Adipocyte (in vitro differentiated cells): Measurements from ENCODE around the gene ARHGAP5.

Experiments used
- DNase-seq: peaks from one replicate; pipeline ENCODE4 v3.0.0-alpha.2; 2015; ENCODE audit warnings: low read depth
- H3K27me3 ChIP-seq: replicated peaks from 2 replicates; pipeline ENCODE4 v1.7.0; 2013; ENCODE audit warnings: mild to moderate bottlenecking, low read length, moderate library complexity; ENCODE audit not compliant: control insufficient read depth, insufficient read depth
- H3K36me3 ChIP-seq: 2 replicates; pipeline ENCODE4 v1.7.0; 2013; ENCODE audit warnings: low read length, mild to moderate bottlenecking, moderate library complexity; ENCODE audit not compliant: control insufficient read depth, insufficient read depth, severe bottlenecking
- H3K4me1 ChIP-seq: 2 replicates; pipeline ENCODE4 v1.7.0; 2013; ENCODE audit warnings: mild to moderate bottlenecking, low read length, moderate library complexity; ENCODE audit not compliant: control insufficient read depth, insufficient read depth
- H3K4me3 ChIP-seq: 2 replicates; pipeline ENCODE4 v1.7.0; 2013; ENCODE audit warnings: mild to moderate bottlenecking, low read length, moderate library complexity
- H3K9ac ChIP-seq: 2 replicates; pipeline ENCODE4 v1.7.0; 2013; ENCODE audit warnings: mild to moderate bottlenecking, low read length, moderate library complexity
- H3K9me3 ChIP-seq: 2 replicates; pipeline ENCODE4 v1.7.0; 2013; ENCODE audit warnings: mild to moderate bottlenecking, low read length, moderate library complexity; ENCODE audit not compliant: control insufficient read depth

The ARHGAP5 gene

DNA sequence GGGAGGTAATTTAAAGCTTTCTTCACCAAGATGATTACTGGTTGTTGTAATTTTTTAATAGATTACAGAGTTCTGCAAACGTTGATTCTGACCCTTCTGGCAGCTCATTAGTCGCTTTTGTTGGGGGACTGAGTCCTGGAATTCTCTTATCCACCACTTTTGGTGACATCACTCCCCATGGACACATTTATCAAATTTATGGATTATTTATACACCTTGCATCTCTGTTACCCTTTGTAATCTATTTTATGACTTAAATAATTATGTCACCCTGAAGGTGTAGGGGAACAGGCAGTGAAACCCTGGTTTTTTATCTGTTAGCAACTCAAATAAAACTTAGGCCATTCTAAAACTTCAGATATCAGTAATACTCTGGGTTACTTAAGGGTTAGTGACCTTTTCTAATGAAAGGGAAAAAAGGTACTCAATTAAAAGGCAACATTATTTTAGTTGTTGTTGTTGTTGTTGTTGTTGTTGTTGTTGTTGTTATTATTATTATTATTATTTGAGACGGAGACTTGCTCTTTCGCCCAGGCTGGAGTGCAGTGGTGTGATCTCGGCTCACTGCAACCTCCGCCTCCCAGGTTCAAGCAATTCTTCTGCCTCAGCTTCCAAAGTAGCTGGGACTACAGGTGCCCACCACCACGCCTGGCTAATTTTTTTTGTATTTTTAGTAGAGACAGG lies 65.8 kb downstream of the ARHGAP5 start:
- DNase-seq: no peak
- Histone ChIP-seq H3K9ac (no peak overlapping the region), H3K36me3 (peaks cover 25% of the 10 kb centered on the region), H3K4me1 (no peaks in the 10 kb centered on the region), H3K27me3 (no peaks in the 10 kb centered on the region), H3K9me3 (peaks cover 7% of the 10 kb centered on the region), H3K4me3 (no peak overlapping the region)

DNA sequence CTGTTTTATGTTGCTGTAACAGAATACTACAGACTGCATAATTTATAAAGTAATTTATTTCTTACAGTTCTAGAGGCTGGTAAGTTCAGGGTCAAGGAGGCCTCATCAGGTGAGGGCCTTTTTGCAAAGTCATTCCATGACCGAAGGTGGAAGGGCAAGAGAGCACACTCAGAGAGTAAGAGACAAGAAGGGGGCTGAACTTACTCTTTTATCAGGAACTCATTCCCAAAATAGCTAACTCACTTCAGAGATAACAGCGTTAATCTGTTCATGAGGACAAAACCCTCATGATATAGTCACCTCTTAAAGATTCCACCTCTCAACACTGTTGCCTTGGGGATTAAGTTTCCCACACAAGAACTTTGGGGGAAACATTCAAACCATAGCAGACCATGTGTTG lies 73.3 kb downstream of the ARHGAP5 start:
- DNase-seq: no peak
- H3K9ac ChIP-seq: no peak overlapping the region
- peaks cover 80% of the 10 kb centered on the region for H3K36me3 ChIP-seq
- H3K9me3 ChIP-seq: no peaks in the 10 kb centered on the region
- no peaks in the 10 kb centered on the region for H3K4me1 ChIP-seq
- H3K27me3 ChIP-seq: no peaks in the 10 kb centered on the region
- no peak overlapping the region for H3K4me3 ChIP-seq

DNA sequence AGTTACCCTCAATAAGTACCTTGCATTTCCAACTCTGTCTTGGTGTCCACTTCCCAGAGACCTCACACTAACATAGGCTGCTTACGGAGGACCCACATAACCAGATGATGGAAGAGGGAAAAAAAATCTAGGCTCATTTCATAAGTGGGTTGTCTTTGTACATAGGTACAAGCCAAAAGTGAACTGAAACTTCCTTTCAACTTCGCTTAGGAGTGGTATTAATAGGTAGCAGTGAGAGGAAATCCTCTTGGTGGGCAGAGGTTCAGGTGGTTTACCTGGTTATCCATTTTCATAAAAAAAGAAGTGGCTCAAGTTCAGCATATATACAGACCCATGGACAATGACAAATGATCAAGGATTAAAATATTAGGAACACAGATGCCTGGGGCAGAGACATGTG lies 88.9 kb downstream of the ARHGAP5 start:
- H3K9me3 ChIP-seq: no peaks in the 10 kb centered on the region
- no peaks in the 10 kb centered on the region for H3K27me3 ChIP-seq
- no peaks in the 10 kb centered on the region for H3K36me3 ChIP-seq
- no peak for DNase-seq
- no peak overlapping the region for H3K9ac ChIP-seq
- no peaks in the 10 kb centered on the region for H3K4me1 ChIP-seq
- H3K4me3 ChIP-seq: no peak overlapping the region

- no peaks in the 10 kb centered on the region for H3K9me3 ChIP-seq
- H3K9ac ChIP-seq: no peak overlapping the region
- no peaks in the 10 kb centered on the region for H3K27me3 ChIP-seq
- no peaks in the 10 kb centered on the region for H3K4me1 ChIP-seq
- DNase-seq: no peak
- no peaks in the 10 kb centered on the region for H3K36me3 ChIP-seq
- H3K4me3 ChIP-seq: no peak overlapping the region
These were observed 89.8 kb downstream of the ARHGAP5 start for GRCh38 chr14:32166924-32167323.

GRCh38 chr14:32167907-32168306 lies 90.8 kb downstream of the ARHGAP5 start:
- Histone ChIP-seq H3K4me3 (no peak overlapping the region), H3K36me3 (no peaks in the 10 kb centered on the region), H3K27me3 (no peaks in the 10 kb centered on the region)

DNA sequence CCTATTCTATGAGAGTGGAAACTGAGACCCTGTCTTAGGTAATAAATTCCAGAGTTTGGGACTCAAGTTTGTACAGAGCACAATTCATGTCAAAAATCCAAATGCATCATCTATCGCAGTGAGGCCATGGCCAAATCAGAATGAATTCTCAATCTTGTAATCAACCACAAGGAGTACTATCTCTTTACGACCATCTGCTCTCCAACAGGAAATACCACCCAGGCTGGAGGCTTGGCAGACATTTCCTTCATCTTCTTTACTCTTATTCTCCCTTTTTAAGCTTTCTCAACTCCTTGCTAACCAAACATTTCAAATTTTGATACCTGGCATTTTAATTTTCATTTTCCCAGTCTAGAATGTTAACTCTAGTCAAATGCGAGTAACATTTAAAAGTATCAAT lies 92.1 kb downstream of the ARHGAP5 start:
- no peak for DNase-seq
- H3K27me3 ChIP-seq: no peaks in the 10 kb centered on the region
- no peak overlapping the region for H3K4me3 ChIP-seq
- no peaks in the 10 kb centered on the region for H3K9me3 ChIP-seq
- no peaks in the 10 kb centered on the region for H3K4me1 ChIP-seq
- no peaks in the 10 kb centered on the region for H3K36me3 ChIP-seq
- no peak overlapping the region for H3K9ac ChIP-seq

More at GRCh38 chr14:32167907-32168306, 90.8 kb downstream of the ARHGAP5 start:
- Histone ChIP-seq H3K9ac (no peak overlapping the region), H3K9me3 (no peaks in the 10 kb centered on the region), H3K4me1 (no peaks in the 10 kb centered on the region)
- DNase-seq: no peak

DNA sequence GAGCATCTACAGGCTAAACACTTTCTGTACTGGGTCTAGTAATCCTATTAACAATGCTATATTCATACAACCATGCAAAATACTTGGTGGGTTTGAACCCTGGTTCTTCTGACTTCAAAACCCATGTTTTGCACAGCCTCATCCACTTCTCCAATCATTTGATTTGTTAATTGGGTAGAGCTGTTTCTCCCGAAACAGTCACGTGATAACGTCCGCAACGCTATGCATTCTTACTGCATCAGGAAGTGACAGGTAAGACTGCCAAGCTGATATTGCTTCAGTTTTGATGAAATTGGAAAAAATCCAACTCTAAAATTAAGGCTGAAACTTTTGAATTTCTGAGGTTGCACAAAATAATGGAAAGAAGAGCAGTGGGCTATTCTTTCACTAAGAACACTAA lies 94.4 kb downstream of the ARHGAP5 start:
- H3K4me3 ChIP-seq: no peak overlapping the region
- H3K36me3 ChIP-seq: no peaks in the 10 kb centered on the region
- H3K9me3 ChIP-seq: no peaks in the 10 kb centered on the region
- no peaks in the 10 kb centered on the region for H3K4me1 ChIP-seq
- no peak overlapping the region for H3K9ac ChIP-seq
- H3K27me3 ChIP-seq: no peaks in the 10 kb centered on the region
- no peak for DNase-seq

DNA sequence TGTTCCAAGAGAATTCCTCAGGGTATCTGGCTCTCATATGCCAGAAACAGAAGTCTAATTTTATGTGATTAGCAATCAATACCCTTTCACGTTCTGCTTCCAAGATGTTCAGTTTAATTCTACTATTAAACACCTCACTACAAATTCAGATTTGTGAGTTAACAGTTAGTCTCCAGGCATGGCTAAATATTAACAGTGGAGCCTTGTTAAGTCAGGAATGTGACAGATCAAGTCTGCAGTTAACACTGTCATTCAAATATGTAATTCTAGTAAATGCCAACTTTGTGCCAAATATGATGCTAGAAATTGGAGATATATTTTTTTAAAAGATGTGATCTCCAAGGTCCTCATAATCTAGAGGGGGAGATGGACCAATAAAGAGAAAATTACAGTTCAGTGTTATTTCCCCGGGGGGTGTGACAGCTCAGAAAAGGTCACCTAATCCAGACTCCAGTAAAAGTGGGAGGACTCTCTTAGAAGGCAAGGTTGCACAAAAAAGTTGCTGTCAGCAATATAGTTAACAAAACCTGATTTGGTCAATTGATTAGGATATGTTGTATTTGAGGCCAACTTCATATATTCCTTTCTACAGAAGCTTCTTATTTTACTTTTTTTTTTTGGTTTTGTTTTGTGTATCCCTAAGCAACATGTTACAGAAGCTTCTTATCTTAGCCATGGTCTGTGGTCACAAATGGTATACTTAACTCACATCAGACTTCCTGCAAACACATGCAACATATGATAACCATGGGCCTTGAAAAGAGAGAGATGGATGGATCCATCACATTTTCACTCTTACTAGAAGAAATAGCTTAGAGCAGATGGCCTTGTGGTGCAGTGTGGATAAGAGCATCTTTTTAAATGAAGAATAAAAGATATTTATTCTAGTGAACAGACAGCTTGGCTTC lies 106.3 kb downstream of the ARHGAP5 start:
- Histone ChIP-seq H3K4me1 (no peaks in the 10 kb centered on the region), H3K4me3 (no peak overlapping the region), H3K9ac (no peak overlapping the region), H3K36me3 (no peaks in the 10 kb centered on the region), H3K27me3 (no peaks in the 10 kb centered on the region), H3K9me3 (peaks cover 36% of the 10 kb centered on the region)
- DNase-seq: no peak

- no peak for DNase-seq
- Histone ChIP-seq H3K9me3 (peaks cover 19% of the 10 kb centered on the region), H3K4me1 (no peaks in the 10 kb centered on the region), H3K4me3 (no peak overlapping the region), H3K36me3 (no peaks in the 10 kb centered on the region), H3K27me3 (no peaks in the 10 kb centered on the region), H3K9ac (no peak overlapping the region)
These were observed 108.0 kb downstream of the ARHGAP5 start for GRCh38 chr14:32185097-32185496.

- no peak overlapping the region for H3K9ac ChIP-seq
- H3K27me3 ChIP-seq: no peaks in the 10 kb centered on the region
- no peak for DNase-seq
- no peaks in the 10 kb centered on the region for H3K4me1 ChIP-seq
- no peaks in the 10 kb centered on the region for H3K36me3 ChIP-seq
- peaks cover 15% of the 10 kb centered on the region for H3K9me3 ChIP-seq
- no peak overlapping the region for H3K4me3 ChIP-seq
These were observed 109.1 kb downstream of the ARHGAP5 start for GRCh38 chr14:32186248-32186647.

- Histone ChIP-seq H3K4me1 (no peaks in the 10 kb centered on the region), H3K9ac (no peak overlapping the region), H3K4me3 (no peak overlapping the region), H3K27me3 (no peaks in the 10 kb centered on the region), H3K9me3 (peaks cover 8% of the 10 kb centered on the region), H3K36me3 (no peaks in the 10 kb centered on the region)
- no peak for DNase-seq
These were observed 112.7 kb downstream of the ARHGAP5 start for GRCh38 chr14:32189811-32190210.
